Uterus (tissue), 4 donors: ENCODE data around the gene CASK. TPM values are rescaled to one million over a fixed set of nuclear protein-coding genes. Genes with fewer than 3 reads are reported as not detected.

ENCODE experiments used
- DNase-seq, 2 donors: peaks; one replicate each; pipeline ENCODE4 v3.0.0-alpha.2; 2019 to 2020
- H3K27ac ChIP-seq, 2 donors: fragments of 200-600 bp; sonication (generic); 1 replicate in 1 of 2; 2 replicates in 1 of 2; pipeline ENCODE4 v1.5.1; 2016 to 2018
- H3K27me3 ChIP-seq, 2 donors: fragments of 200-600 bp; sonication (generic); one replicate each; pipeline ENCODE4 v1.5.1; 2018 to 2019; ENCODE audit warnings: control low read depth in 1 of 2
- H3K36me3 ChIP-seq, 2 donors: fragments of 200-600 bp; sonication (generic); one replicate each; pipeline ENCODE4 v1.5.1; 2019; ENCODE audit warnings: control low read depth in 1 of 2
- H3K4me1 ChIP-seq, 2 donors: fragments of 200-600 bp; sonication (generic); one replicate each; pipeline ENCODE4 v1.5.1; 2018 to 2019; ENCODE audit warnings: control low read depth in 1 of 2
- H3K4me3 ChIP-seq, 2 donors: fragments of 200-600 bp; sonication (generic); 1 replicate in 1 of 2; 2 replicates in 1 of 2; pipeline ENCODE4 v1.5.1; 2018 to 2019; ENCODE audit warnings: mild to moderate bottlenecking in 1 of 2
- H3K9me3 ChIP-seq, 2 donors: fragments of 200-600 bp; sonication (generic); one replicate each; pipeline ENCODE4 v1.5.1; 2019; ENCODE audit warnings: control low read depth in 1 of 2
- CTCF ChIP-seq, 4 experiments: fragments of 200-600 bp in 2 of 4; fragments of 450-650 bp in 2 of 4; sonication (generic) in 2 of 4; IDR thresholded peaks; one replicate each; pipeline ENCODE4 v1.5.1; 2016 to 2019; ENCODE audit warnings: antibody characterized with exemption in 4 of 4, mild to moderate bottlenecking in 2 of 4, moderate library complexity in 1 of 4
- POLR2A ChIP-seq, 2 donors: fragments of 450-650 bp; IDR thresholded peaks; one replicate each; pipeline ENCODE4 v1.6.1; 2016; ENCODE audit warnings: antibody characterized with exemption in 2 of 2, mild to moderate bottlenecking in 1 of 2, moderate library complexity in 1 of 2
- intact Hi-C: fragments of 100-400 bp; cut with DNase I; formaldehyde crosslinking; loops from one replicate; pipeline ENCODE4 v1.15.1; 2023; ENCODE audit warnings: low total_unique reads
- total RNA-seq, 4 donors: library from RNA; depleted of rRNA in 3 of 4; stranded (reverse); fragments of >200 nt in 3 of 4; gene quantifications; one replicate each; pipeline versions ENCODE4 v1.1.0 to v1.2.4, GENCODE V29; 2014 to 2023
- donor health status: DM: yes; HTN: yes; CAD: no.

The CASK gene
- total RNA-seq, 4 donors from 2014 or later: 7.9 to 76.0 (median 40.7) TPM

GRCh38 chrX:41526271-41526670 lies 397.1 kb downstream of the CASK start:
- DNase-seq: no peak
- TF ChIP-seq CTCF (IDR thresholded peaks at IDR 0.05): no peak
- TF ChIP-seq POLR2A (IDR thresholded peaks at IDR 0.05): no peak
- intact Hi-C loops: no loop called here
- Histone ChIP-seq H3K36me3 (no peaks in the 10 kb centered on the region), H3K27ac (no peak overlapping the region), H3K4me3 (no peak overlapping the region), H3K9me3 (no peaks in the 10 kb centered on the region), H3K4me1 (no peaks in the 10 kb centered on the region), H3K27me3 (no peaks in the 10 kb centered on the region)

GRCh38 chrX:41522671-41523070 lies 400.7 kb downstream of the CASK start:
- no peaks in the 10 kb centered on the region for H3K4me1 ChIP-seq
- no peak overlapping the region for H3K4me3 ChIP-seq
- H3K27ac ChIP-seq: peak overlapping the region; percentile 25 to 68
- intact Hi-C loops: no loop called here
- no peak for TF ChIP-seq CTCF (IDR thresholded peaks at IDR 0.05)
- no peaks in the 10 kb centered on the region for H3K9me3 ChIP-seq
- DNase-seq: no peak
- H3K36me3 ChIP-seq: no peaks in the 10 kb centered on the region
- H3K27me3 ChIP-seq: no peaks in the 10 kb centered on the region

GRCh38 chrX:41522081-41522480 lies 401.3 kb downstream of the CASK start:
- Histone ChIP-seq H3K27me3 (no peaks in the 10 kb centered on the region), H3K4me3 (no peak overlapping the region), H3K9me3 (no peaks in the 10 kb centered on the region), H3K4me1 (no peaks in the 10 kb centered on the region), H3K36me3 (no peaks in the 10 kb centered on the region), H3K27ac (peak overlapping the region in 1 of 2 donors; percentile 68)
- no peak for DNase-seq
- intact Hi-C loops: no loop called here
- TF ChIP-seq POLR2A (IDR thresholded peaks at IDR 0.05) (no peak), CTCF (IDR thresholded peaks at IDR 0.05) (no peak)

GRCh38 chrX:41519468-41519867 lies 403.9 kb downstream of the CASK start:
- no peaks in the 10 kb centered on the region for H3K27me3 ChIP-seq
- H3K4me1 ChIP-seq: no peaks in the 10 kb centered on the region
- no peak overlapping the region for H3K27ac ChIP-seq
- H3K4me3 ChIP-seq: no peak overlapping the region
- no peaks in the 10 kb centered on the region for H3K36me3 ChIP-seq
- H3K9me3 ChIP-seq: no peaks in the 10 kb centered on the region
- no peak for DNase-seq
- intact Hi-C loops: no loop called here
- TF ChIP-seq CTCF (IDR thresholded peaks at IDR 0.05) (no peak), POLR2A (IDR thresholded peaks at IDR 0.05) (no peak)

GRCh38 chrX:41518841-41519220 lies 404.5 kb downstream of the CASK start:
- H3K4me1 ChIP-seq: no peaks in the 10 kb centered on the region
- H3K27ac ChIP-seq: no peak overlapping the region
- no peaks in the 10 kb centered on the region for H3K9me3 ChIP-seq
- H3K27me3 ChIP-seq: no peaks in the 10 kb centered on the region
- no peak overlapping the region for H3K4me3 ChIP-seq
- DNase-seq: no peak
- TF ChIP-seq POLR2A (IDR thresholded peaks at IDR 0.05) (no peak), CTCF (IDR thresholded peaks at IDR 0.05) (no peak)
- intact Hi-C loops: no loop called here
- H3K36me3 ChIP-seq: no peaks in the 10 kb centered on the region
